Psoas muscle (tissue), 8 donors: ENCODE results near the gene PHF23. TPM values are rescaled to one million over a fixed set of nuclear protein-coding genes. Genes with fewer than 3 reads are reported as not detected.

Source experiments
- ATAC-seq, 4 donors: fragments of 200-7000 bp; cut with Tn5 transposase; one replicate each; pipeline ENCODE4 v1.9.1; 2020; ENCODE audit warnings: moderate library complexity in 3 of 4, mild to moderate bottlenecking in 2 of 4
- DNase-seq, 2 donors: peaks; one replicate each; pipeline ENCODE4 v3.0.0-alpha.2; 2020
- H3K27ac ChIP-seq: fragments of 200-600 bp; one replicate; pipeline ENCODE4 v1.8.0; 2022
- H3K27me3 ChIP-seq, 3 donors: fragments of 200-600 bp in 1 of 3; one replicate each; pipeline versions ENCODE4 v1.6.1 to v1.8.0; 2013 to 2022; ENCODE audit warnings: low read length in 2 of 3, mild to moderate bottlenecking in 2 of 3, moderate library complexity in 1 of 3; ENCODE audit not compliant: insufficient read depth in 3 of 3
- H3K36me3 ChIP-seq, 2 donors: fragments of 200-600 bp in 1 of 2; one replicate each; pipeline versions ENCODE4 v1.6.1 to v1.8.0; 2013 to 2022; ENCODE audit warnings: low read depth in 1 of 2, mild to moderate bottlenecking in 1 of 2, moderate library complexity in 1 of 2; ENCODE audit not compliant: insufficient read depth in 1 of 2
- H3K4me1 ChIP-seq: fragments of 200-600 bp; one replicate; pipeline ENCODE4 v1.8.0; 2022
- H3K4me3 ChIP-seq: fragments of 200-600 bp; one replicate; pipeline ENCODE4 v1.8.0; 2022; ENCODE audit warnings: mild to moderate bottlenecking
- H3K9me3 ChIP-seq: fragments of 200-600 bp; one replicate; pipeline ENCODE4 v1.8.0; 2022
- WGBS, 3 donors: extraction: QIAGEN DNeasy Blood & Tissue Kit; methylation state at CpG; one replicate each; pipeline versions ENCODE4 v1.1.6 to v1.1.7; 2013; 5-methylcytosine and 5-hydroxymethylcytosine counted together
- intact Hi-C, 2 donors: fragments of 100-400 bp; cut with DNase I; formaldehyde crosslinking; loops; one replicate each; pipeline versions ENCODE4 v1.11.0 to v1.14.2; 2022
- polyA plus RNA-seq, 3 donors: library from polyadenylated mRNA; stranded (reverse); fragments of 200-250 nt; gene quantifications; one replicate each; pipeline ENCODE4 v1.2.3, GENCODE V29; 2013
- total RNA-seq, 4 donors: library from RNA; stranded (reverse); fragmentation: NEBNext Ultra II Directional in 2 of 4; extraction: Animal tissue kit (Norgen Biotek cat#: 25700) in 2 of 4; gene quantifications; one replicate each; pipeline versions ENCODE4 v1.2.1 to v1.2.4, GENCODE V29; 2021 to 2023
- TF ChIP-seq, protein P1 (sequence below): fragments of 200-600 bp; IDR thresholded peaks from one replicate; pipeline ENCODE4 v1.8.0; 2022; ENCODE audit warnings: antibody characterized with exemption
- donor health status: healthy with polysubstance abuse.
- donor health status: DM: no; HTN: no; CAD: no; lungs with moderate emphysema.
- donor health status: Bipolar disorder and iron deficiency.
- donor health status: healthy.
- donor health status: DM: yes; HTN: yes; CAD: no.
- donor health status: DM: no; HTN: no; CAD: no.
- donor health status: DM: no; HTN: no; CAD: no.
- donor health status: DM: yes; HTN: yes; CAD: no.

The PHF23 gene
- total and polyA plus RNA-seq, 7 donors: 20.9 to 43.3 (median 28.2) TPM

DNA sequence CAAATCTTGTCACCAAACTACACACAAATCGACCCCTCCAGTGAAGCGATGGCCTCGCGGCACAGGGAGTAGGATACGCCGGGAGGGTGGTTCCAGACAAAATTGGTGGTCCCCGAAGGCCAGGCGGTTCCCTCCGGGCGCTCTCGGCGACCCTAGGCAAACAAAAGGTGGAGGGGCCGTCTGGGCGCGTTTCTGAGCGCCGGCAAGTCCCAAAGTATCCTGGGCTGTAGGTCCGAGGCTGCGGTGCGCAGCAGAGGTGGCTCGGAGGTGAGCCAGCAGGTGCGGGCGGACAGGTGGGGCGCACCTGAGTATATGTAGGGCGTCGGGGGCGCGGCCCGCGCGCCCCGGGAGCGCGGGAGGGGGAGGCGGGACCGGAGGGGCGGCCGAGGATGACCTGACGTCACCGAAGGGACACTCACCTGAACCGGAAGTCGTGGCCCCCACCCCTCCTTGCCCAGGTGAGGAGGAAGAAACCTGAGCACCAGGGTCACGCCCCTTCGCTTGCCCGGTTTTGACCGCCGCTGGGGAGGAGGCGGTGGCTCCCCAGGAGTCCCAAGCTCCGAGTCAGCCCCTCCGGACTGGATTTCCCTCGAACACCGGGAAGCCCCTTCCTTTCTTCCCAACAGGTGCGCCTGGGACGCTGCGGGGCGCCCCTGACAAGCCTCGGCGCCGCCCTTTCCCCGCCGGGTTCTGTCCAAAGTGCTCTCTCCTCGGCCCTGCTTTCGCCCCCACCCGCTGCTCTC lies 23.1 kb upstream of the PHF23 start, which contains the start of gene CLDN7:
CLDN7 (minus strand) TSS at position 287 of the 743 bp plus-strand sequence. CDS start 435 bp downstream, outside the sequence.
- peaks cover 9% of the 10 kb centered on the region for H3K4me1 ChIP-seq
- H3K36me3 ChIP-seq: peaks cover 0 to 25% of the 10 kb centered on the region in 2 donors
- H3K27ac ChIP-seq: no peak within 1 kb of the TSS
- DNase-seq (no peak), ATAC-seq (no peak)
- intact Hi-C loops: loop anchor here in 1 of 2 donors (10.0 kb wide), 1 partner anchor 82 kb away; no protein-coding TSS in a partner anchor
- H3K4me3 ChIP-seq: peak within 1 kb of the TSS; percentile 66
- peaks cover 0 to 50% (median 21%) of the 10 kb centered on the region in 3 donors for H3K27me3 ChIP-seq
- 5 to 8% (median 7%) methylated on average over 48 to 64 of the region's 64 CpGs for WGBS, 3 donors
- H3K9me3 ChIP-seq: no peaks in the 10 kb centered on the region
- TF ChIP-seq, protein P1, sequence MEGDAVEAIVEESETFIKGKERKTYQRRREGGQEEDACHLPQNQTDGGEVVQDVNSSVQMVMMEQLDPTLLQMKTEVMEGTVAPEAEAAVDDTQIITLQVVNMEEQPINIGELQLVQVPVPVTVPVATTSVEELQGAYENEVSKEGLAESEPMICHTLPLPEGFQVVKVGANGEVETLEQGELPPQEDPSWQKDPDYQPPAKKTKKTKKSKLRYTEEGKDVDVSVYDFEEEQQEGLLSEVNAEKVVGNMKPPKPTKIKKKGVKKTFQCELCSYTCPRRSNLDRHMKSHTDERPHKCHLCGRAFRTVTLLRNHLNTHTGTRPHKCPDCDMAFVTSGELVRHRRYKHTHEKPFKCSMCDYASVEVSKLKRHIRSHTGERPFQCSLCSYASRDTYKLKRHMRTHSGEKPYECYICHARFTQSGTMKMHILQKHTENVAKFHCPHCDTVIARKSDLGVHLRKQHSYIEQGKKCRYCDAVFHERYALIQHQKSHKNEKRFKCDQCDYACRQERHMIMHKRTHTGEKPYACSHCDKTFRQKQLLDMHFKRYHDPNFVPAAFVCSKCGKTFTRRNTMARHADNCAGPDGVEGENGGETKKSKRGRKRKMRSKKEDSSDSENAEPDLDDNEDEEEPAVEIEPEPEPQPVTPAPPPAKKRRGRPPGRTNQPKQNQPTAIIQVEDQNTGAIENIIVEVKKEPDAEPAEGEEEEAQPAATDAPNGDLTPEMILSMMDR: no peak

DNA sequence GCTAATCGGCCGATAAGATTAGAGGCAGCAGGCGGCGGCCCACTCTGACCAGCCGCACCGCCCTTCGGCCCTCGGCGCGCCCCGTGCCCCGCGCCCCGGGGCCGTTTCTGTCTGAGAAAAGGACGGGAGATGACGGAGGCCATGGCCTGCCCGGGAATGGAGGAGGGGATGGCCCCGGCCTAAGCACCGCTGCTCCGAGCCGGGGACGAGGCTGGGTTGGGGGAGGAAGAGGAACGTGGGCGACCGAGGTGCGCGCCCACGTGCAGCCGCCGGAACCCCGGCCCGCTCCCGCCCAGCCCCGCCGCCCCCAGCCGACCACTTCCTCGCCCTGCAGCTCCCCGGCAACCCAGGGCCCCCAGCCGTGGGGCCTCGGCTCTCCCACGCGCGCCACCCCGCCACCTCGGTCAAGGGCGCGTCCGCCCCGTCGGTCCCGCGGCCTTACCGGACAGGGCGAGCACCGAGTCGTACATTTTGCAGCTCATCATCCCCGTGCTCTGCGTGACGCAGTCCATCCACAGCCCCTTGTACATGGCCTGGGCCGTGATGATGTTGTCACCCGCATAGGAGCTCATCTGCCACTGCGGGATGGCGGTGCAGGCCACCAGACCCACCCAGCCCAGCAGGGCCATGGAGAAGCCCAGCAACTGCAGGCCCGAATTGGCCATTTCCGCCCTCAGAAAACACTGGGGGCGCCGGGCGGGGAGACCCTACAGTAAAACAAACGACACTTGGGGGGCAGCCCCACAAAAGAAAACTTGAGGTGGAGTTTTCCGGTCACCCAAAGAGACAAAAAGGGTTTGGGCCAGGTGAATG lies 22.3 kb upstream of the PHF23 start:
- H3K27me3 ChIP-seq: peaks cover 0 to 50% (median 21%) of the 10 kb centered on the region in 3 donors
- H3K9me3 ChIP-seq: no peaks in the 10 kb centered on the region
- 11 to 21% (median 15%) methylated on average over 44 to 71 of the region's 71 CpGs for WGBS, 3 donors
- H3K4me3 ChIP-seq: peak overlapping the region; percentile 66
- TF ChIP-seq, protein P1: no peak
- peaks cover 0 to 33% of the 10 kb centered on the region in 2 donors for H3K36me3 ChIP-seq
- H3K27ac ChIP-seq: no peak overlapping the region
- ATAC-seq (peak; percentile 14 to 46 (median 28)), DNase-seq (no peak)
- intact Hi-C loops: loop anchor here in 1 of 2 donors (10.0 kb wide), 1 partner anchor 83 kb away; no protein-coding TSS in a partner anchor
- H3K4me1 ChIP-seq: peaks cover 9% of the 10 kb centered on the region

DNA sequence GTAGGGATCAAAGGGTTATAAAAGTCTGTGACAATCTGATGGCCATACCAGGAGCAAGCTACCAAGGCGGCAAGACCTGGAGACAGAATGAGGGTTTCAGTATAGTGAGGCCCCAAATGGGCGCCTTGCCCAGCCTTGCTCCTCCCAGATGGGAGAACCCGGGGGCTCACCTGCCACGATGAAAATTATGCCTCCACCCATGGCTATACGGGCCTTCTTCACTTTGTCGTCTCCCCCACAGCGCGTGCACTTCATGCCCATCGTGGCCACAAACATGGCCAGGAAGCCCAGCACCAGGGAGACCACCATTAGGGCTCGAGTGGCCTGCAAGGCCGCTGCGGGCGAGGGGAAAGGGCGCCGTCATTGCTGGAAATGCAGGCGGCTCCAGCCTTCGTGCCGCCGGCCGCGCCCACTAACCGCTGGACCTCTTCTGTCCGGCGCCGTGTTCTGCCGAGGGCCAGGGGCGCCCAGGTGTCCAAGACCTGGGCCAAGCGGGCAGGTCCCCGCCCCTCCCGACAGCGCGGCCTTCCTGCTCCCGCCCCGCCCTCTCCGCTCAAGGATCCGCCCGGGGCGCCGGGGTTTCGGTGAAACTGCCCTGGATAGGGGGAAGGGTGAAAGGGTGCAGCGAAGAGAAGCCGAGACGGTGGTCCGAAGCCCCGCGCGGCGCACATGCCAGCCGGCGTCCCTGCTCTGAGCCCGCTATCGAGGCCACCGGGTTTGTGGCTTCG lies 21.6 kb upstream of the PHF23 start:
- Histone ChIP-seq H3K4me3 (peak overlapping the region; percentile 66), H3K27me3 (peaks cover 0 to 50% (median 21%) of the 10 kb centered on the region in 3 donors), H3K36me3 (peaks cover 0 to 40% of the 10 kb centered on the region in 2 donors), H3K4me1 (peaks cover 9% of the 10 kb centered on the region), H3K9me3 (no peaks in the 10 kb centered on the region), H3K27ac (no peak overlapping the region)
- WGBS, 3 donors: 6 to 9% (median 8%) methylated on average over 50 to 54 of the region's 54 CpGs
- ATAC-seq (peak; percentile 61 to 65 (median 63)), DNase-seq (peak in 1 of 2 donors; percentile 70)
- TF ChIP-seq, protein P1: no peak
- intact Hi-C loops: loop anchor here in 1 of 2 donors (10.0 kb wide), 1 partner anchor 84 kb away; no protein-coding TSS in a partner anchor

DNA sequence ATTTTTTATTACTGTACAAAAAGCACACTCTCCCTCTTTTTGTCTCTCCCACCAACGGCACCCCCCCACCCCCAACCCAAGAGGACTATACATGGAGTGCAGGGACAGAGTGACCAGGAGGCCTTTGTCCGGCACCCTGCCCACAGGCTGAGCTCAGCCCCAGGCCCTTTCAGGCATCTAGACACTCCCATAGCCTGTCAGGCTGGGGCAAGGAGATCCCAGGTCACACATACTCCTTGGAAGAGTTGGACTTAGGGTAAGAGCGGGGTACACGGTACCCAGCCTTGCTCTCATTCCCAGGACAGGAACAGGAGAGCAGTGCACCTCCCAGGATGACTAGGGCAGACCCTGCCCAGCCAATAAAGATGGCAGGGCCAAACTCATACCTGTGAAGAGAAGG lies 20.9 kb upstream of the PHF23 start:
- 78 to 87% (median 79%) methylated on average over 4 of the region's 4 CpGs for WGBS, 3 donors
- intact Hi-C loops: loop anchor here in 1 of 2 donors (10.0 kb wide), 1 partner anchor 85 kb away; no protein-coding TSS in a partner anchor
- peak in 2 of 4 donors; percentile 19 to 20 for ATAC-seq
- Histone ChIP-seq H3K36me3 (peaks cover 2 to 47% of the 10 kb centered on the region in 2 donors), H3K9me3 (no peaks in the 10 kb centered on the region), H3K27me3 (peaks cover 0 to 48% (median 21%) of the 10 kb centered on the region in 3 donors), H3K4me1 (peaks cover 9% of the 10 kb centered on the region), H3K4me3 (no peak overlapping the region), H3K27ac (no peak overlapping the region)
- TF ChIP-seq, protein P1: no peak
- DNase-seq: no peak
